K562 (cell line): ENCODE results near the gene SLC22A23. TPM values are rescaled to one million over a fixed set of nuclear protein-coding genes. Genes with fewer than 3 reads are reported as not detected.

ENCODE experiments used
- BRD9 ChIP-seq: fragments of 450-650 bp; IDR thresholded peaks from 2 replicates; pipeline ENCODE4 v1.6.1; 2018; ENCODE audit warnings: low read depth; ENCODE audit not compliant: partially characterized antibody
- CBFA2T2 ChIP-seq: fragments of 450-650 bp; conservative IDR thresholded peaks from 2 replicates; pipeline ENCODE4 v1.6.1; 2017; ENCODE audit warnings: mild to moderate bottlenecking
- ETV6 ChIP-seq, 3 experiments: fragments of 150-350 bp in 1 of 3; sonication (generic) in 1 of 3; formaldehyde crosslinking in 1 of 3; IDR thresholded peaks; 2 replicates each; pipeline versions ENCODE4 v1.6.1 to v1.8.0; 2014 to 2022; ENCODE audit warnings: borderline replicate concordance in 2 of 3, low read depth in 2 of 3, antibody characterized with exemption in 1 of 3, low read length in 1 of 3, mild to moderate bottlenecking in 1 of 3, missing genetic modification reagents in 1 of 3
- FOS ChIP-seq: IDR thresholded peaks from 3 replicates; pipeline ENCODE4 v1.6.1; 2011; ENCODE audit not compliant: insufficient read length; ENCODE audit errors: extremely low read depth
- FOXJ2 ChIP-seq: fragments of 200-800 bp; sonication (Bioruptor generic); IDR thresholded peaks from 2 replicates; pipeline ENCODE4 v1.6.1; 2016; ENCODE audit warnings: missing genetic modification characterization, missing compliant biosample characterization
- MTA2 ChIP-seq: fragments of 450-650 bp; IDR thresholded peaks from 2 replicates; pipeline ENCODE4 v1.6.1; 2016; ENCODE audit warnings: low read depth
- MXI1 ChIP-seq: IDR thresholded peaks from 2 replicates; pipeline ENCODE4 v1.6.1; 2011; ENCODE audit warnings: low read depth, mild to moderate bottlenecking, improper control_type of control experiment, low read length
- PHF21A ChIP-seq: fragments of 450-650 bp; IDR thresholded peaks from 2 replicates; pipeline ENCODE4 v1.6.1; 2017; ENCODE audit warnings: low read depth, borderline replicate concordance
- PRPF4 ChIP-seq: fragments of 200-400 bp; formaldehyde crosslinking; IDR thresholded peaks from one replicate; pipeline ENCODE4 v1.6.1; 2017; ENCODE audit warnings: low read length, low read depth, mild to moderate bottlenecking; ENCODE audit not compliant: insufficient read depth, poor library complexity, severe bottlenecking
- RBM15 ChIP-seq: fragments of 200-400 bp; formaldehyde crosslinking; IDR thresholded peaks from 2 replicates; pipeline ENCODE4 v1.6.1; 2018; ENCODE audit warnings: mild to moderate bottlenecking, low read length, moderate library complexity; ENCODE audit not compliant: insufficient read depth
- SIN3B ChIP-seq: fragments of 450-650 bp; IDR thresholded peaks from 2 replicates; pipeline ENCODE4 v1.6.1; 2017; ENCODE audit warnings: low read depth, mild to moderate bottlenecking, moderate library complexity
- SIX5 ChIP-seq, 2 experiments: IDR thresholded peaks; 2 replicates each; pipeline ENCODE4 v1.6.1; 2011; ENCODE audit warnings: low read length in 2 of 2, borderline replicate concordance in 1 of 2, low read depth in 1 of 2, mild to moderate bottlenecking in 1 of 2, moderate library complexity in 1 of 2; ENCODE audit not compliant: insufficient read depth in 1 of 2
- SREBF2 ChIP-seq: sonication (generic); formaldehyde crosslinking; IDR thresholded peaks from 2 replicates; pipeline ENCODE4 v1.4.0; 2020; ENCODE audit warnings: mild to moderate bottlenecking, missing genetic modification reagents
- ZC3H11A ChIP-seq: IDR thresholded peaks from 2 replicates; pipeline ENCODE4 v1.6.1; 2012; ENCODE audit warnings: low read depth, low read length, improper control_type of control experiment
- polyA plus RNA-seq, 8 experiments: library from polyadenylated mRNA; depleted of rRNA in 4 of 8; stranded (reverse) in 5 of 8; unstranded in 3 of 8; fragments of >200 nt; fragmentation: Nextera tagmentation in 2 of 8; fragmentation: Illumina TruSeq in 1 of 8; extraction: Ambion mirVana in 2 of 8; extraction: Trizol in 1 of 8; gene quantifications; 2 replicates each; pipeline versions ENCODE4 v1.2.1 to v1.2.3, GENCODE V29; 2011 to 2014; ENCODE audit warnings: inconsistent platforms in 1 of 8, missing spikeins in 1 of 8
- total RNA-seq, 7 experiments: library from RNA; depleted of rRNA in 6 of 7; stranded (reverse); fragments of >200 nt in 6 of 7; fragmentation: Illumina TruSeq in 2 of 7; extraction: Trizol in 2 of 7; gene quantifications; 2 replicates each; pipeline versions ENCODE4 v1.2.1 to v1.2.3, GENCODE V29; 2011 to 2021; ENCODE audit warnings: low replicate concordance in 1 of 7
- TF ChIP-seq, protein P1 (sequence below): fragments of 150-350 bp; conservative IDR thresholded peaks from 2 replicates; pipeline ENCODE4 v1.6.1; 2014; ENCODE audit warnings: low read length
- TF ChIP-seq, protein P2 (sequence below), 2 experiments: IDR thresholded peaks in 1 of 2; conservative IDR thresholded peaks in 1 of 2; 2 replicates each; pipeline ENCODE4 v1.6.1; 2016; ENCODE audit warnings: low read depth in 2 of 2, mild to moderate bottlenecking in 1 of 2, missing compliant biosample characterization in 1 of 2, missing genetic modification characterization in 1 of 2, moderate library complexity in 1 of 2
- TF ChIP-seq, protein P3 (sequence below): fragments of 150-350 bp; IDR thresholded peaks from 2 replicates; pipeline ENCODE4 v1.6.1; 2014; ENCODE audit warnings: low read depth, mild to moderate bottlenecking, low read length, borderline replicate concordance

The SLC22A23 gene
- total and polyA plus RNA-seq, 9 of the 15 experiments (the other 6 are each of a cell fraction or from before 2014, with no cell fraction given), result 0.30 to 8.7 (median 2.5) TPM

DNA sequence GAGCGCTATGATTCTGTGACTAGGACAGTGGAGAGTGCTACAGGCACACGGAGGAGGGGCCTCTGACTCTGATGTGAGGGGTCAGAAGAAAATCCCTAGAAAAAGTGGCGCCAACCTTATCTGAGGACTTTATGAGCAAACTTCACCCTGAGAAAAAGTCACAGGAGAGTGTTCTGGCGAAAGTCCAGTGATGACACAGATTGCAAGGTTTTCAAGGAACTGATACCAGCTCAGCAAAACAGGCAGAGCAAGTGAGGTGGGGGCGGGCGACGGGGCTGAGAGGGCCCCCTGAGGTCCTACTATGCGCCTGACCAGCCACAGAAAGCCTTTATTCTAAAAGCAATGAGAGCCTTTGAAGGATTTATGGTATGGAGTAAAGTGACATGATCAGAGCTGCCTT, 73.3 kb downstream of the SLC22A23 start (continued):
- TF ChIP-seq, protein P1, sequence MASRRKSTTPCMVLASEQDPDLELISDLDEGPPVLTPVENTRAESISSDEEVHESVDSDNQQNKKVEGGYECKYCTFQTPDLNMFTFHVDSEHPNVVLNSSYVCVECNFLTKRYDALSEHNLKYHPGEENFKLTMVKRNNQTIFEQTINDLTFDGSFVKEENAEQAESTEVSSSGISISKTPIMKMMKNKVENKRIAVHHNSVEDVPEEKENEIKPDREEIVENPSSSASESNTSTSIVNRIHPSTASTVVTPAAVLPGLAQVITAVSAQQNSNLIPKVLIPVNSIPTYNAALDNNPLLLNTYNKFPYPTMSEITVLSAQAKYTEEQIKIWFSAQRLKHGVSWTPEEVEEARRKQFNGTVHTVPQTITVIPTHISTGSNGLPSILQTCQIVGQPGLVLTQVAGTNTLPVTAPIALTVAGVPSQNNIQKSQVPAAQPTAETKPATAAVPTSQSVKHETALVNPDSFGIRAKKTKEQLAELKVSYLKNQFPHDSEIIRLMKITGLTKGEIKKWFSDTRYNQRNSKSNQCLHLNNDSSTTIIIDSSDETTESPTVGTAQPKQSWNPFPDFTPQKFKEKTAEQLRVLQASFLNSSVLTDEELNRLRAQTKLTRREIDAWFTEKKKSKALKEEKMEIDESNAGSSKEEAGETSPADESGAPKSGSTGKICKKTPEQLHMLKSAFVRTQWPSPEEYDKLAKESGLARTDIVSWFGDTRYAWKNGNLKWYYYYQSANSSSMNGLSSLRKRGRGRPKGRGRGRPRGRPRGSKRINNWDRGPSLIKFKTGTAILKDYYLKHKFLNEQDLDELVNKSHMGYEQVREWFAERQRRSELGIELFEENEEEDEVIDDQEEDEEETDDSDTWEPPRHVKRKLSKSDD, result no peak
- TF ChIP-seq, protein P2, sequence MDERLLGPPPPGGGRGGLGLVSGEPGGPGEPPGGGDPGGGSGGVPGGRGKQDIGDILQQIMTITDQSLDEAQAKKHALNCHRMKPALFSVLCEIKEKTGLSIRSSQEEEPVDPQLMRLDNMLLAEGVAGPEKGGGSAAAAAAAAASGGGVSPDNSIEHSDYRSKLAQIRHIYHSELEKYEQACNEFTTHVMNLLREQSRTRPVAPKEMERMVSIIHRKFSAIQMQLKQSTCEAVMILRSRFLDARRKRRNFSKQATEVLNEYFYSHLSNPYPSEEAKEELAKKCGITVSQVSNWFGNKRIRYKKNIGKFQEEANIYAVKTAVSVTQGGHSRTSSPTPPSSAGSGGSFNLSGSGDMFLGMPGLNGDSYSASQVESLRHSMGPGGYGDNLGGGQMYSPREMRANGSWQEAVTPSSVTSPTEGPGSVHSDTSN (CRISPR knock-in tag; IDR thresholded peaks at IDR 0.05; ENCODE audit: low read depth), result no peak
- TF ChIP-seq, protein P2 (tag; conservative IDR thresholded peaks at IDR 0.05; ENCODE audit: low read depth), result peak; percentile 67
- TF ChIP-seq CBFA2T2 (peak; percentile 51), PRPF4 (no peak), ZC3H11A (no peak), MTA2 (no peak), PHF21A (peak; percentile 91), BRD9 (no peak), SREBF2 (CRISPR knock-in tag) (no peak), ETV6 (IDR thresholded peaks at IDR 0.05; ENCODE audit: borderline replicate concordance in 1 of 2, low read depth in 2 of 2, low read length in 1 of 2) (no peak), ETV6 (CRISPR knock-in tag; IDR thresholded peaks at IDR 0.05; ENCODE audit: borderline replicate concordance) (no peak), FOXJ2 (tag) (peak; percentile 72; the same call in 1 of the 2 replicates), SIN3B (no peak), SIX5 (IDR thresholded peaks at IDR 0.05; ENCODE audit: borderline replicate concordance in 1 of 2, insufficient read depth in 1 of 2, low read depth in 1 of 2, low read length in 2 of 2) (no peak), FOS (no peak), MXI1 (no peak), RBM15 (no peak)
- TF ChIP-seq, protein P3, sequence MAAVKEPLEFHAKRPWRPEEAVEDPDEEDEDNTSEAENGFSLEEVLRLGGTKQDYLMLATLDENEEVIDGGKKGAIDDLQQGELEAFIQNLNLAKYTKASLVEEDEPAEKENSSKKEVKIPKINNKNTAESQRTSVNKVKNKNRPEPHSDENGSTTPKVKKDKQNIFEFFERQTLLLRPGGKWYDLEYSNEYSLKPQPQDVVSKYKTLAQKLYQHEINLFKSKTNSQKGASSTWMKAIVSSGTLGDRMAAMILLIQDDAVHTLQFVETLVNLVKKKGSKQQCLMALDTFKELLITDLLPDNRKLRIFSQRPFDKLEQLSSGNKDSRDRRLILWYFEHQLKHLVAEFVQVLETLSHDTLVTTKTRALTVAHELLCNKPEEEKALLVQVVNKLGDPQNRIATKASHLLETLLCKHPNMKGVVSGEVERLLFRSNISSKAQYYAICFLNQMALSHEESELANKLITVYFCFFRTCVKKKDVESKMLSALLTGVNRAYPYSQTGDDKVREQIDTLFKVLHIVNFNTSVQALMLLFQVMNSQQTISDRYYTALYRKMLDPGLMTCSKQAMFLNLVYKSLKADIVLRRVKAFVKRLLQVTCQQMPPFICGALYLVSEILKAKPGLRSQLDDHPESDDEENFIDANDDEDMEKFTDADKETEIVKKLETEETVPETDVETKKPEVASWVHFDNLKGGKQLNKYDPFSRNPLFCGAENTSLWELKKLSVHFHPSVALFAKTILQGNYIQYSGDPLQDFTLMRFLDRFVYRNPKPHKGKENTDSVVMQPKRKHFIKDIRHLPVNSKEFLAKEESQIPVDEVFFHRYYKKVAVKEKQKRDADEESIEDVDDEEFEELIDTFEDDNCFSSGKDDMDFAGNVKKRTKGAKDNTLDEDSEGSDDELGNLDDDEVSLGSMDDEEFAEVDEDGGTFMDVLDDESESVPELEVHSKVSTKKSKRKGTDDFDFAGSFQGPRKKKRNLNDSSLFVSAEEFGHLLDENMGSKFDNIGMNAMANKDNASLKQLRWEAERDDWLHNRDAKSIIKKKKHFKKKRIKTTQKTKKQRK, result no peak
